Activated CD8-positive, alpha-beta memory T cell treated with anti-CD3 and anti-CD28 coated beads for 4 hours (primary cell): ENCODE results near the gene DIP2C.
"Not testable (repeated sequence)": the region's sequence is repeated elsewhere in the genome, so short reads cannot be mapped to it uniquely, and the experiment has no call there.

Experiments used
- DNase-seq, 2 donors: peaks; one replicate each; pipeline ENCODE4 v3.0.0-alpha.2; 2020; ENCODE audit warnings: low read depth in 2 of 2

DIP2C gene

GRCh38 chr10:277963-278362, 411.5 kb downstream of the DIP2C start:
- DNase-seq = no peak

DNA sequence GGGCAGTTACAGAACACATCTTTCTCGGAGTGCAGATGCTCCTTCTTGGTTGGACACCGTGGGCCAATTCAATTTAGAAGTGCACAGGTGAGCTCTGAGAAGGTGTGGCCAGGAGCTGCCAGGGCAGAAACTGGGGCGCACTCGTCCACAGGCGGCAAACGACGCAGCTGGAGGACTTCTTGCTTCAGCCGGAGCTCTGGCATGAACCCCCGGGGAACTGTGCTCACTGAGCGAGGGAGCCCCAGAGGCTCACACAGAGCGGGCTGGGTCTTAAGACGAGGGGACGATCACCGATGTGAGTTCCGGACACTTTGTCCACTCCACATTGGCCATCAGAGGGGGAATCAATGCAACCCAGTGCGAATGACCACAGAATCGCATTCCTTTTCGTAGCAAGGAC, 413.8 kb downstream of the DIP2C start:
- no peak for DNase-seq

DNA sequence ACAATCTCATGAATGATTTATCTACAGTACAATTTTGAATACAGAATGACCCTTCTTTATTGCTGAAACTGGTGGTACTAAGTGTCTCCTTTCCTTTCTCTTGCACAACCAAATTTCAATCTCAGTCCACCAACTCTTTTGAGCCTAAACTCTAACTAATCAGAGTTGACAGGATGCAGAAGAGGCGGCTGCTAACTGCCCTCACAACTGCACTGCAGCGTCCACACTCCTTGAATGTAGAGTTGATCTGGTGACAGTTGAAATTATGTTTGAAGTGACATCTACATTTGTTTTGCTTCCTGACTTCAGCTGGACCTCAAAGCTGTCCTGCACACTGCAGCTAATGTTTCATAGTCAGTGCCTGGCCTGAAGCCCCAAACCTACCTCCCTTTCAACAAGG, 414.6 kb downstream of the DIP2C start:
- DNase-seq = no peak

- DNase-seq = no peak
These were observed 416.4 kb downstream of the DIP2C start for GRCh38 chr10:273088-273487.

GRCh38 chr10:271722-272121, 417.7 kb downstream of the DIP2C start:
- DNase-seq = no peak

GRCh38 chr10:271201-271600, 418.3 kb downstream of the DIP2C start:
- DNase-seq = no peak

DNA sequence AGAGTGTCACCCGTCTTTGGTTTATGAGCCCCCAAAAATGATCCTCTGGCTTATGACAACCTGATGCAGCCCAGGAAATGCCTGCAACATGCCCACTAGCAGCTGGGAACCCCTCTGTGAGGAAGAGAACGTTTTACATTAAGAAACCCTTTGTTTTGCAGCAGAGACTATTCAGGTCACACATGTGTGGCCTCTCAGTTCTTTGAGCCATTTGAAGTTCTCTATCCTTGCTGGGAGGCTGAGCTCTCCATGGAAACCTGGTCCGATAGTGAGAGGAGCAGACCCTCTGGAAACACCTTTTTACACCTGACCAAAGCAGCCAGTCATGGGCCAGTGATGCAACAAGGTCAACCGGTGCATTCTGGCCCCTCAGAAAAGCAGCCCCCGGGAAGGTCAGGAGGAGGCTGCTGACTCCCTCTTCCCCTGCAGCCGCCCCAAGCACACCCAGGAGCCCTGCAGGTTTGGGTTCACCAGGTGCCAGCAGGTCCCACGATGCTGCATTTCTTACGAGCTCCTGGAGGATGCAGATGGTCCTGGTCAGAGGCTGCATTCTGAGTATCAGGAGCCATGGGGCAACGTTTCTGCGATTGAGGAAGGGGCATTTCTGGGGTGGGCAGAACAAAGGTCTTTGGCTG, 419.9 kb downstream of the DIP2C start:
- no peak for DNase-seq

DNA sequence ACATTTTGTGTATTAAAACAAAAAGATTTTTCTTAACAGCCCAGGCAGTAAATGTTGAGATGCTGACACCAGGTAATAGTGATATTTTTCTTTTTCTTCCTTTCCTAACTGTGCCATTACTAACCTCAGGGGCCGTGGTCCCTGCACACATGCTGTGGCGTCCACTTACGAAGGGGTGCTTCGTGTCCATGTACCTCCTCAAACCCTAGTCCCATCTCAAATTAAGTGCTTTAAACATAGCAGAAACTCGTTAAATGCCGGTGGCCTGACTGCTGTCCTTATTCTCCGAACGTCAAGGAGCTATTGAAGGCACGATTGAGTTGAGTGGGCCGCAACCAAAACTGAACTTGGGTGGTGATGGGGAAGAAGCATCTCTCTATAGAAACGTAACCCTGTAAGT, 421.8 kb downstream of the DIP2C start:
- no peak for DNase-seq

GRCh38 chr10:266974-267425, 422.5 kb downstream of the DIP2C start:
- DNase-seq = no peak

- DNase-seq = not testable (repeated sequence)
These were observed 423.5 kb downstream of the DIP2C start for GRCh38 chr10:265816-266588.

- not testable (repeated sequence) for DNase-seq
These were observed 424.4 kb downstream of the DIP2C start for GRCh38 chr10:265074-265440.

DNA sequence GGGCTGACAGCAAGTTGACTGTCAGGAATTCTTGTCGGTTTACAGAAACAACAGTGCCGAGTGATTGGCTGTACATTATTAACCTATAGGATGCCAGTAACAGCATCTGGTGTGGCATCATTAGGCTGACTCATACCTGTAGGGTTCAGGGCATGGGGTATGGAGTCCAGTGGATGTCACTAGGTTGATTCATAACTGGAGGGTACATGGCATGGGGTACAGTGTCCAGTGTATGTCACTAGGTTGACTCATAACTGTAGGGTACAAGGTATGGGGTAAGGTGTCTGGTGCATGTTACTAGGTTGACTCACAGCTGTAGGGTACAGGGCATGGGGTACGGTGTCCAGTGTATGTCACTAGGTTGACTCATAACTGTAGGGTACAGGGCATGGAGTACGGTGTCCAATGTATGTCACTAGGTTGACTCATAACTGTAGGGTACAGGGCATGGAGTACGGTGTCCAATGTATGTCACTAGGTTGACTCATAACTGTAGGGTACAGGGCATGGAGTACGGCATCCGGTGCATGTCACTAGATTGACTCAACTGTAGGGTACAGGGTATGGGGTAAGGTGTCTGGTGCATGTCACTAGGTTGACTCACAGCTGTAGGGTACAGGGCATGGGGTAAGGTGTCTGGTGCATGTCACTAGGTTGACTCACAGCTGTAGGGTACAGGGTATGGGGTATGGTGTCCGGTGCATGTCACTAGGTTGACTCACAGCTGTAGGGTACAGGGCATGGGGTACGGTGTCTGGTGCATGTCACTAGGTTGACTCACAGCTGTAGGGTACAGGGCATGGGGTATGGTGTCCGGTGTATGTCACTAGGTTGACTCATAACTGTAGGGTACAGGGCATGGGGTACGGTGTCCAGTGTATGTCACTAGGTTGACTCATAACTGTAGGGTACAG, 425.1 kb downstream of the DIP2C start:
- not testable (repeated sequence) for DNase-seq

- no peak for DNase-seq
These were observed 428.5 kb downstream of the DIP2C start for GRCh38 chr10:260819-261429.

GRCh38 chr10:251982-252582, 437.4 kb downstream of the DIP2C start:
- DNase-seq = no peak

DNA sequence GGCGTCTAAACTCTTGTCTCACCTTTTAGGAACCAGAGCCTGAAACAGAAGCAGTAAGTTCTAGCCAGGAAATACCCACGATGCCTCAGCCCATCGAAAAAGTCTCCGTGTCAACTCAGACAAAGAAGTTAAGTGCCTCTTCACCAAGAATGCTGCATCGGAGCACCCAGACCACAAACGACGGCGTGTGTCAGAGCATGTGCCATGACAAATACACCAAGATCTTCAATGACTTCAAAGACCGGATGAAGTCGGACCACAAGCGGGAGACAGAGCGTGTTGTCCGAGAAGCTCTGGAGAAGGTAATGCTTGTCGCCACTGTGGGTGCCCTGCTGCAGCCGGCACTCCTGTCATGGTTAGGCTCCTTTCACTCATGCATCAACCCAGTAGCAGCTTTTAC, 441.2 kb downstream of the DIP2C start:
- no peak for DNase-seq

DNA sequence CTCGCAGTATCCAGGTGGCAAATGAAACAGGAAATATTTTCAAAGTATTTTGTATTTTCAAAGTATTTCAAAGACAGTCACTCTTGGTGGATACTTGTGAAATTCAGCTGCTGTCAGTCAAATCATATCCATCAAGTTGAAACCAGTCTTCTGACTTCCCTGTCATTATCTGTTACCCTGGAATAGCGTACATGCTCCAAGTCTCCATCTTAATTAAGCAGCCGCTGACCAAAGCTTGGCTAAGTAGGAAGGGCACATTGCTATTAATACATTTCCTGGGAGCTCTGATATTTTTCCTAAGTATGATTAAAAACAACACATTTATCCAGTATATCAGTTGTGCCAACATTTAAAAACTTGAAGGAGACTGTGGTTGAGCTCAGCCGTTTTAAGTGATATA, 442.0 kb downstream of the DIP2C start:
- DNase-seq = no peak

GRCh38 chr10:246431-246830, 443.0 kb downstream of the DIP2C start:
- no peak for DNase-seq

- no peak for DNase-seq
These were observed 445.2 kb downstream of the DIP2C start for GRCh38 chr10:244227-244626.

- no peak for DNase-seq
These were observed 447.4 kb downstream of the DIP2C start for GRCh38 chr10:241966-242643.

DNA sequence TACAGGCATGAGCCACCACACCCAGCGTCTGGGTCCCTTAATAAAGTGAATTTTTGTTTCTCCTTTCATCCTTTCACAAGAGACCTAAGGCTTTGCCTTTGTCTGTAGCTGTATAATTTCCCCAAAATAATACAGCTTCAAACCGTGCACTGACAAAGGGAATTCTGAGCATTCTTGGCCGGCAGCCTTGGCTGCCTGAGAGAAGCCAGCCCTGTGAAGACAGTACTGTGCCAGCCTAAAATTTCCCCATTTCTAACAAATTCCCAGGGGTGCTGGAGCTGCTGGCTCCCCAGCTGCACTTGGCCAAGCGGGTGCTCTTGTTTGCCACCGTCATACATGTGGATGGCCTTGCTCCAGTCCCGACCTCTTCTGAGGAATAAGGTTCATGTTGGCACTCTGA, 448.0 kb downstream of the DIP2C start:
- no peak for DNase-seq

DNA sequence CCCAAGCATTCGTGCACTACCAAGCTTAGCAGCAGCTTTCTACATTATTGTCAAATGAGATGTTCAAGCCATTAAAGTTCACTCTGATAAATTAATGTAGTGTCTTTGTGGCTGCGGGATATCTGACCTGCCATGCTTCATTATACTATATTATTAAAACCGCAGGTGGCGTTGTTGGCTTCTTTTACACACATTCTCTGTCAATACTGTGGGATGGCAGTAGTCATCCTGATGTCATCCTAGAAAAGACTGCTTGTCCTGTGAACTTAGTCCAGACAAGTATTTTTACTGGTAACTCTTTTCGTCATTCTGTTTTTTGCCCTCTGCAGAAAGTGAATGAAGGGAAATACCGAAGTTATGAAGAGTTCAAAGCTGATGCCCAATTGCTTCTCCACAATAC, 450.4 kb downstream of the DIP2C start:
- DNase-seq = no peak
